HG03521 (cell line): ENCODE data around the gene NPDC1.

Experiments used
- ATAC-seq: cut with Tn5 transposase; IDR thresholded peaks from one replicate; pipeline ENCODE4 v1.9.1; 2021; ENCODE audit warnings: mild to moderate bottlenecking, moderate library complexity; ENCODE audit not compliant: unreplicated experiment

NPDC1 gene

GRCh38 chr9:136995772-136996311 is 50.1 kb downstream of the NPDC1 start:
- no peak for ATAC-seq

GRCh38 chr9:136995362-136995761 is 50.6 kb downstream of the NPDC1 start:
- ATAC-seq = no peak

GRCh38 chr9:136994888-136995230 is 51.1 kb downstream of the NPDC1 start:
- no peak for ATAC-seq

DNA sequence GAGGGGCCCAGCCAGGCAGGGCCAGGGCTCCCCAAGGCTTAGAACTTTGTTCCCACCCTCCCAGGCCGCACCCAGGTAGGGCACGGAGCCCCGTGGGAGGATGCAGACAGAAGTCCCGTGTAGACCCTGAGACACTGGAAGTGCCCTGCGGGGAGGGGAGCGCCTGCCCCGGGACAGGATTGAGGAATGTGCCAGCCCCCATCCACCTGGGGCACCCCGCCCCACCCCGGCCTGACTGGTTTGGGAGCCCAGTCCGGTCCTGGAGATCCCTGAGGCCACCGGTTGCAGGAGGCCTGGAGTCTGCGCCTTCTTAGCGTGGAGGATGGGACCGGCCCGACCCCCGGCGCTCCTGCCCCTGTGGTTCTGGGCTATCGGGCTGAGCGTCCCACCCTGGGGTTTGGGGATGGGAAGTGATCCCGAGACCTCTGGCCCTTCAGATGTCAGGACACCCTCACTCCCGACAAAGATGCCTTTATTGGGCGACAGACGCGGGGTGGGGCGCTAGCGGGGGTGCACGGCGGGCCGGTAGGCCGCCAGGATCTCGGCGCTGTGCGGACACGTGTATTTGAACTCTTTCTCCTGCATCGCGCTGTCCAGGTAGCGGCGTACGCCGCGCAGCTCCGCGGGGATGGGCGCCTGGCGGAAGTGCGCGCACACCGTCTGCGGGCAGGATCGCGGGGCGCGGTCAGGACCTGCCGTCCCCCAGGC is 51.6 kb downstream of the NPDC1 start:
- no peak for ATAC-seq

GRCh38 chr9:136992819-136993369 is 53.1 kb downstream of the NPDC1 start:
- ATAC-seq = no peak

DNA sequence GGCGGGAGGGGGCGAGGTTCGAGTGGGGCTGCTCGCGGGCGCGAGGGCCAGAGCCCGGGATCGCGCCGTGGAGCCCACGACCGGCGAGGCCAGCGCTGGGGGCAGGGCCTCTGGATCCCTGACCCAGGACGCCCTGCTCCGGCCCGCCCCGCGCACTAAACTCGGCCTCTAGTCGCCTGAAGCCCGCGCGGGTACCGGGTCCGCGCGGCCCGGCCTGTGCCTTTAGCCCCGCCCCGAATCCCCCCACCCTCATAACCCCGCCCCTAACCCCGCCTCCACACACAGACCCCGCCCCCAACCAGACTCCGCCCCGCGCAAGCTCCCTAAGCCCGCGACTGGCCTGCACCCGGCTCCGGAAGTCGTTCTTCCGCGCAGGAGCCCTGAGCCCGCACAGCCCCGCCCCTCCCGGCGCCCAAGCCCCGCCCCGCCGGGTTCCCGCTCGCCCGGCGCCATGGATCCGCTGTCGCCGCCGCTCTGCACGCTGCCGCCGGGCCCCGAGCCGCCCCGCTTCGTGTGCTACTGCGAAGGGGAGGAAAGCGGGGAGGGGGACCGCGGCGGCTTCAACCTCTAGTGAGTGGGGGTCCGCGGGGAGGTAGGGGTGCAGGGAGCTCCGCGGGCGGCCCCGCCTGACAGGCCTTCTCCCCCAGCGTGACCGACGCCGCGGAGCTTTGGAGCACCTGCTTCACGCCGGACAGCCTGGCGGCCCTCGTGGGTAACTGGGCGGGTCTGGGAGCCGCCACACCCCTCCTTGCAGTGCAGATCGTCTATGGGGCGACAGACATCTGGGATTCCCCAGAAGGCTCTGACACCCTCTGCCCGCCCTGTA is 53.8 kb downstream of the NPDC1 start, which contains the start of gene PAXX:
PAXX (plus strand) TSS at position 430 of the 826 bp plus-strand sequence; CDS start at position 452, 22 bp downstream.
- peak; percentile 80 for ATAC-seq

- ATAC-seq = no peak
Observed at GRCh38 chr9:136990242-136990911, 55.6 kb downstream of the NPDC1 start.
